Measurements from ENCODE around the gene SLC22A5.
"Not testable (repeated sequence)": the region's sequence is repeated elsewhere in the genome, so short reads cannot be mapped to it uniquely, and the experiment has no call there.

SLC22A5 gene

GRCh38 chr5:132388244-132389050 is 18.9 kb downstream of the SLC22A5 start:
- peak in 3 of 4 experiments; percentile 21 to 49 (median 32) for DNase-seq

- DNase-seq, result no peak
Measured at GRCh38 chr5:132389051-132389331, 19.5 kb downstream of the SLC22A5 start.

GRCh38 chr5:132389585-132390286 is 20.2 kb downstream of the SLC22A5 start:
- peak in 1 of 4 experiments; percentile 20 for DNase-seq

- DNase-seq, result no peak
Measured at GRCh38 chr5:132391247-132391646, 21.7 kb downstream of the SLC22A5 start.

GRCh38 chr5:132391870-132392269 is 22.4 kb downstream of the SLC22A5 start:
- DNase-seq, result no peak

- DNase-seq, result no peak
Measured at GRCh38 chr5:132392411-132392810, 22.9 kb downstream of the SLC22A5 start.

GRCh38 chr5:132392978-132393825 is 23.7 kb downstream of the SLC22A5 start:
- no peak for DNase-seq

- DNase-seq, result no peak
Measured at GRCh38 chr5:132394667-132395259, 25.3 kb downstream of the SLC22A5 start.

- no peak for DNase-seq
Measured at GRCh38 chr5:132396589-132397031, 27.1 kb downstream of the SLC22A5 start.

- no peak for DNase-seq
Measured at GRCh38 chr5:132397224-132397623, 27.7 kb downstream of the SLC22A5 start.

GRCh38 chr5:132397936-132398675 is 28.6 kb downstream of the SLC22A5 start:
- not testable (repeated sequence) for DNase-seq

- DNase-seq, result not testable (repeated sequence)
Measured at GRCh38 chr5:132404041-132404440, 34.5 kb downstream of the SLC22A5 start.

GRCh38 chr5:132405646-132406045 is 36.1 kb downstream of the SLC22A5 start:
- peak in 2 of 4 experiments; percentile 40 to 42 for DNase-seq

- DNase-seq, result no peak
Measured at GRCh38 chr5:132406144-132406783, 36.8 kb downstream of the SLC22A5 start.

- no peak for DNase-seq
Measured at GRCh38 chr5:132407970-132408369, 38.5 kb downstream of the SLC22A5 start.

- no peak for DNase-seq
Measured at GRCh38 chr5:132408456-132408855, 38.9 kb downstream of the SLC22A5 start.

- no peak for DNase-seq
Measured at GRCh38 chr5:132408965-132409364, 39.5 kb downstream of the SLC22A5 start.

- DNase-seq, result peak; percentile 84 to 95 (median 90)
Measured at GRCh38 chr5:132410451-132411303, 41.2 kb downstream of the SLC22A5 start.

GRCh38 chr5:132411304-132412013 is 41.9 kb downstream of the SLC22A5 start:
- peak in 1 of 4 experiments; percentile 28 for DNase-seq

- no peak for DNase-seq
Measured at GRCh38 chr5:132413567-132413966, 44.1 kb downstream of the SLC22A5 start.

Measured in suppressor macrophage (primary cell).